ENCODE results near the gene ADAMTS2.

ADAMTS2 gene

DNA sequence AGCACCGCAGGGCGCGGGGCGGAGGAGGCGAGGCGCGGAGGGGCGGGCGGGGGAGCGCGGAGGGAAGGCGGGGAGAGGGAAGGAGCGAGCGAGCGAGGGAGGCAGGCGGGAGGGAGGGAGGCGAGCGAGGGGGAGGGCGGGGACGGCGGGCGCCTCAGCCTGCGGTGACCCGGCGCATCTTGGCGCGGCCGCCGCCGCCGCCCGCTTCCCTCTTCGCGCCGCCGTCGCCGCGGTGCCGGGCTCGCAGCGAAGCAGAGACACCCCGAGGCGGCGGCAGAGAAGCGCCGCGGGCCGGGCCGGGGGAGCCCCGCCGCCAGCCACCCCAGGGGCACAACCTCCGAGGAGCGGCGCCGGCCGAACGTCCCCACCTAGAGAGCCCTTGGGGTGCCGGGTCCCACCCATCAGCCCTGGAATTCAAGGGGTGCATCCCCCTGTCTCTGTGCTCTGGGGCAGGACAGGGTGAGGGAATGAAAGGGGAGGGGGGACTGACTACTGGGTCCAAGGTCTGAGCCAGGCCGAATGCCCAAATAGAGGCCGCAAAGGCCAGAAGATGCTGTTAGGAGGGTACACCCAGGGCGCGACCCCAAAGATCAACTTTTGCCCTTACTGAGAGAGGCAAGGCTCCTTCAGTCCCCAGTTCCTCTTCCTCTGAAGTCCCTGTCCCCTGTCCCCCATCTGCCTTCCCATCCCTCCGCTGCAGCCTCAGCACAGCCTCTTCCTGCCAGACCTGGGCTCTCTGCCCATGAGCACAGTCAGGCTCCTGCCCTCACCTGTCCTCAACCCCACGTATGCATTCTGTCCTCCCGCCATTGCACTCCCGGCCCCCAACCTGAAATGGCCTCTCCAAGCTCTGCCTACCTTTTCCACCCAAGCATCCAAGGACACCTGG is at the start of gene ADAMTS2:
Gene ADAMTS2, minus strand, starts transcription at position 29 of the 889 bp plus-strand sequence. CDS start 133 bp downstream, outside the sequence.
- no peak for DNase-seq (ENCODE audit: low read depth in 1 of 2, low spot score in 1 of 2)

- no peak for DNase-seq (ENCODE audit: low read depth in 1 of 2, low spot score in 1 of 2)
These were observed 47.8 kb upstream of the ADAMTS2 start for GRCh38 chr5:179393078-179393477.

GRCh38 chr5:179387151-179388110 is 42.2 kb upstream of the ADAMTS2 start:
- DNase-seq (ENCODE audit: low read depth in 1 of 2, low spot score in 1 of 2), result no peak

GRCh38 chr5:179385914-179386313 is 40.7 kb upstream of the ADAMTS2 start:
- no peak for DNase-seq (ENCODE audit: low read depth in 1 of 2, low spot score in 1 of 2)

DNA sequence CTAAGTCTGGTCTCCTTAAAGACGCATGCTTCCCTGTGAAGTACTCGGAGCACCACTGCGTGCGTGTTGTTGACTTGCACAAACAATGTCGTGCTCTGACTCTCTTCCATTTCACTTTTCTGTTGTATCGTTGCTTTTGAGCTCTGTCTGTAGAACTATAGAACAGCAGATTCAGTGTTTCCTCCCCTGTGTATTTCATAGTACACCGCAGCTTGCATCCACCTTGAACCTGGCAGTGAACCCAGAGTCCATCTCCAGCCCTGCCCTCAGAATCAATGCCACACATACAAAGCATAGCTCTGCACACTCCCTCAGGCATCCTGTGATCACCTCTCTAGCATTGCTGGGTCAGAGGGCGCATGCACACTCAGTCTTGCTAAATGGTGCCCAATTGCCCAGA is 37.2 kb upstream of the ADAMTS2 start:
- no peak for DNase-seq (ENCODE audit: low read depth in 1 of 2, low spot score in 1 of 2)

GRCh38 chr5:179381691-179382090 is 36.4 kb upstream of the ADAMTS2 start:
- DNase-seq (ENCODE audit: low read depth in 1 of 2, low spot score in 1 of 2), result no peak

- DNase-seq (ENCODE audit: low read depth in 1 of 2, low spot score in 1 of 2), result no peak
These were observed 35.2 kb upstream of the ADAMTS2 start for GRCh38 chr5:179380211-179381035.

GRCh38 chr5:179379321-179379890 is 34.1 kb upstream of the ADAMTS2 start:
- DNase-seq (ENCODE audit: low read depth in 1 of 2, low spot score in 1 of 2), result no peak

DNA sequence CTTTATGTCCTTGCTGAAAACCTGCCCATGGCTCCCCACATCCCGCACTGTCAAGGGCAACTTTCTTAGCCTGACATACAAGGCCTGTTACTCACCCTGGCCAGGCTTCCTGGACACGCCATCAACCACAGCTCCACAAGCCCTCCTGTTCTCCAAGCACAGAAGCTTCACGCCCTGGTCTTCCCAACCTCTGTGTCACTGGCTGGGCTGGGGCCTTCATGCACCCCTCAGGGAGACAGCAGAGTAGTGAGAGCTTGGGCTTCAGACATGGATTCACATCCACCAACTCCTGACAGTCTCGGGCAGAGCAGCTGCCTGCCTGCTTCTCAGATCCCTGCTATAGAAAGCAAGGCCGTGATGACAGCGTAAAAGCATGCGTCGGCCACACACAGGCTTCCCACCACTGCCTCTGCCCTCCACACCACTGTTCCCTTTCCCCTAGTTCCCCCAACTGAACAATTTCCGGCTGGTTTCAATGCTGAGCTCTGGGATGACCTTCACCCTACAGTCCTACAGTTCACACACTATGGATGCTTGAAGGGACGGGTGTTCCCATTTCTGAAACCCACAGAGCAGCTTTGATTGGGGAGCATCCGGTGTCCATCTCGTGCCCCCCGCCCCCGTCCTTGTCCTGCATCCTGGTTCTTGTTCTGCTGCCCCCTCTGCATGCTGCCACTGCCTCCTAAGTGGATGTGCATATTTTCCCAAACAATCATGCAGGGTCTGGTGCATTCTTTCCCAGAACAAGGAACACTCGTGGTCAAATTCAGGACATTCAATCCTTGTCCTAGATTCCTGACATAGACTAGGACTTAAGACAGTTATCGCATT is 33.4 kb upstream of the ADAMTS2 start:
- DNase-seq (ENCODE audit: low read depth in 1 of 2, low spot score in 1 of 2), result no peak

- no peak for DNase-seq (ENCODE audit: low read depth in 1 of 2, low spot score in 1 of 2)
These were observed 32.8 kb upstream of the ADAMTS2 start for GRCh38 chr5:179378116-179378440.

DNA sequence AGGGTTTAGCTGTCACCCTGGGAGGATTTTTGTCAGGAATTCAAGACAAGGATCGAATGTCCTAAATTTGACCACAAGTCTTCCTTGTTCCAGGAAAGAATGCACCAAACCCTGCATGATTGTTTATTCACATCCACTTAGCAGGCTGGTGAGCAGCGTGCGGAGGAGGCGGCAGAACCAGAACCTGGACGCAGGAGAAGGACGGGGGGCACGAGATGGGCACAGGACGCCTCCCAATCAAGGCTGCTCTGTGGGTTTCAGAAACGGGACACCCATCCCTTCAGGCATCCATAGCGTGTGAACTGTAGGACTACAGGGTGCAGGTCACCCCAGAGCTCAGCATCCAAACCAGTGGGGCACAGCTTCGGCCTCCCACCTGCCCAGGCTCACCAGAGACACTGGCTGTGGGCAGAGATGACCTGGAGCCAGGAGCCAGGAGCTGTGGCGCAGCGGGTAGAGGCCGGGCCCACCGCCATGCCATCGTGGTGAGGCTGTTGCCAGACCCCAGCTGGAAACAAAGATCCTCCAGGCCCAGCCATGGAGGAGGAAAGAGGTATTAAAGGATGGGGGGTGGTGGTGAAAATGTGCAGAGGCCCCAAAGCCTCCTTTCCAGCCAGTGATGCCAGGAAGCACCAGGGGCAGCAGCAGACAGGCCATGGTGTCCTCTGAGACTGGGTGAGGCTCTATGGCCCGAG is 32.3 kb upstream of the ADAMTS2 start:
- DNase-seq (ENCODE audit: low read depth in 1 of 2, low spot score in 1 of 2), result no peak

- DNase-seq (ENCODE audit: low read depth in 1 of 2, low spot score in 1 of 2), result no peak
These were observed 31.6 kb upstream of the ADAMTS2 start for GRCh38 chr5:179376701-179377420.

DNA sequence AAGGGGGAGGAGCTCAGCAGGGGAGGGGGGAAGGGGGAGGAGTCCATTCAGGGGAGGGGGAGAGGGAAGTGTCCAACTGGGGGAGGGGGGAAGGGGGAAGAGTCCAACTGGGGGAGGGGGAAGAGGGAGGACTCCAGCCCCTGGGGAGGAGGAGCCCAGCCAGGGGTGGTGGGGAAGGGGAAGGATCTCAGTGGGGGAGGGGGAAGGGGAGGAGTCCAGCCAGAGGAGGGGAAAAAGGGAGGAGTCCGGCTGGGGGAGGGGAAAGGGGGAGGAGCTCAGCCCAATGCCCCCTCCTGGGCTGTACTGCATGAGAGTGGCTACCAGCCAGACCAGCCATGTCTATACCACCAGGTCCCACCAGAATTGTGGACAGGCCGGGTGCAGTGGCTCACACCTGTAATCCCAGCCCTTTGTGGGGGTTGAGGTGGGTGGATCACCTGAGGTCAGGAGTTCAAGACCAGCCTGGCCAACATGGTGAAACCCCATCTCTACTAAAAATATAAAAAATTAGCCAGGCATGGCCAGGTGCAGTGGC is 30.6 kb upstream of the ADAMTS2 start:
- no peak for DNase-seq (ENCODE audit: low read depth in 1 of 2, low spot score in 1 of 2)

- DNase-seq (ENCODE audit: low read depth in 1 of 2, low spot score in 1 of 2), result no peak
These were observed 30.0 kb upstream of the ADAMTS2 start for GRCh38 chr5:179375236-179375685.

GRCh38 chr5:179374506-179375235 is 29.4 kb upstream of the ADAMTS2 start:
- DNase-seq (ENCODE audit: low read depth in 1 of 2, low spot score in 1 of 2), result no peak

GRCh38 chr5:179373961-179374505 is 28.8 kb upstream of the ADAMTS2 start:
- no peak for DNase-seq (ENCODE audit: low read depth in 1 of 2, low spot score in 1 of 2)

Data from stimulated activated CD4-positive, alpha-beta T cell treated with anti-CD3 and anti-CD28 coated beads, Interleukin-15, amount 100 ng/mL, for 1 hour (primary cell).